Skeletal muscle tissue (tissue), 4 donors: ENCODE results near the gene RSPO1. TPM values are rescaled to one million over a fixed set of nuclear protein-coding genes. Genes with fewer than 3 reads are reported as not detected.

Experiments
- H3K27ac ChIP-seq: one replicate; pipeline ENCODE4 v1.7.0; 2013; ENCODE audit warnings: mild to moderate bottlenecking, low read depth, low read length, inconsistent platforms
- H3K27me3 ChIP-seq, 3 donors: one replicate each; pipeline ENCODE4 v1.7.0; 2013; ENCODE audit warnings: low read length in 3 of 3; ENCODE audit not compliant: control insufficient read depth in 3 of 3, insufficient read depth in 3 of 3
- H3K36me3 ChIP-seq, 3 donors: one replicate each; pipeline ENCODE4 v1.7.0; 2013; ENCODE audit warnings: low read length in 3 of 3; ENCODE audit not compliant: control insufficient read depth in 3 of 3, insufficient read depth in 3 of 3
- H3K4me1 ChIP-seq, 3 donors: one replicate each; pipeline ENCODE4 v1.7.0; 2013; ENCODE audit warnings: low read length in 3 of 3, mild to moderate bottlenecking in 3 of 3; ENCODE audit not compliant: control insufficient read depth in 3 of 3, insufficient read depth in 3 of 3
- H3K4me3 ChIP-seq, 3 donors: one replicate each; pipeline ENCODE4 v1.7.0; 2013; ENCODE audit warnings: low read length in 3 of 3
- H3K9ac ChIP-seq, 3 donors: one replicate each; pipeline ENCODE4 v1.7.0; 2013; ENCODE audit warnings: low read length in 3 of 3, mild to moderate bottlenecking in 3 of 3, moderate library complexity in 2 of 3, low read depth in 1 of 3
- H3K9me3 ChIP-seq, 3 donors: one replicate each; pipeline ENCODE4 v1.7.0; 2013; ENCODE audit warnings: low read length in 3 of 3; ENCODE audit not compliant: control insufficient read depth in 3 of 3
- total RNA-seq: library from RNA; depleted of rRNA; stranded (reverse); fragments of >200 nt; gene quantifications from one replicate; pipeline ENCODE4 v1.2.3, GENCODE V29; 2014
- donor health status: Osteomylitis.

RSPO1 gene
- total RNA-seq, 1 donor from 2014 or later, result not detected

DNA sequence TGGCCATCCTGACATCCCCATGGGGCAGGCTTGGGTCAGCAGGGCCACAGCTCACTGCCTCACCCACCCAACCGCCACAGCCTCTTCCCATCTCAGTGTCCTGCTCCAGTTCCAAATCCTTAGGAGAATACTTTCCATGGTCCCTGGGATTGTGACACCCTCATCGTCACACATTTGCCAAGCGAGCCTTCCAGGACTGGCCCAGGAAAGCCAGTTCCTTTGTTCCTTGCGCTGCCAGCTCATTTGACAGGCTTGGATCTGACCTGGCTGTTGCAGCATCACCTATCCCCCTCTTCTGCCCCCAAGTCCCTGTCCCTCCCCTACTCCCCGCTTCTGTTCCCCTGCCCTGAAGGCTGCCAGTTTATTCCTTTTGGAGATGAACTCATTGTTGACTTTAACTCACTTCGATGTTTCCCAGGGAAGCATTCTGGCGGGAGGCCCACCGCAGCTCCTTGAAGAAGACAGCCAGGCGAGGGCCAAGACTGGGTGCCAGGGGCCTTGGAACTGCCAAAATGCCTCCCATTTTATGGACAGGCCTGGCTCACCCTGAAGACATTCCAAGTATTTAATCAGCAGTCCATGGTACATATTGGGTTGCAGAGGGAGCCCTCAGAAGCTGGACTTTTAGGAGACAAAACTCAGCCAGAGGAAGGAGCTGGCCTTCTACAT is 28.8 kb downstream of the RSPO1 start:
- Histone ChIP-seq H3K27me3 (peaks cover 0 to 22% (median 20%) of the 10 kb centered on the region in 3 donors), H3K4me1 (no peaks in the 10 kb centered on the region), H3K36me3 (no peaks in the 10 kb centered on the region), H3K9ac (no peak overlapping the region), H3K9me3 (no peaks in the 10 kb centered on the region), H3K4me3 (no peak overlapping the region), H3K27ac (no peak overlapping the region)

GRCh38 chr1:37605061-37605650 is 29.5 kb downstream of the RSPO1 start:
- H3K36me3 ChIP-seq, result no peaks in the 10 kb centered on the region
- no peak overlapping the region for H3K9ac ChIP-seq
- H3K27ac ChIP-seq, result no peak overlapping the region
- H3K9me3 ChIP-seq, result no peaks in the 10 kb centered on the region
- no peak overlapping the region for H3K4me3 ChIP-seq
- H3K4me1 ChIP-seq, result no peaks in the 10 kb centered on the region
- H3K27me3 ChIP-seq, result peaks cover 0 to 22% (median 20%) of the 10 kb centered on the region in 3 donors

DNA sequence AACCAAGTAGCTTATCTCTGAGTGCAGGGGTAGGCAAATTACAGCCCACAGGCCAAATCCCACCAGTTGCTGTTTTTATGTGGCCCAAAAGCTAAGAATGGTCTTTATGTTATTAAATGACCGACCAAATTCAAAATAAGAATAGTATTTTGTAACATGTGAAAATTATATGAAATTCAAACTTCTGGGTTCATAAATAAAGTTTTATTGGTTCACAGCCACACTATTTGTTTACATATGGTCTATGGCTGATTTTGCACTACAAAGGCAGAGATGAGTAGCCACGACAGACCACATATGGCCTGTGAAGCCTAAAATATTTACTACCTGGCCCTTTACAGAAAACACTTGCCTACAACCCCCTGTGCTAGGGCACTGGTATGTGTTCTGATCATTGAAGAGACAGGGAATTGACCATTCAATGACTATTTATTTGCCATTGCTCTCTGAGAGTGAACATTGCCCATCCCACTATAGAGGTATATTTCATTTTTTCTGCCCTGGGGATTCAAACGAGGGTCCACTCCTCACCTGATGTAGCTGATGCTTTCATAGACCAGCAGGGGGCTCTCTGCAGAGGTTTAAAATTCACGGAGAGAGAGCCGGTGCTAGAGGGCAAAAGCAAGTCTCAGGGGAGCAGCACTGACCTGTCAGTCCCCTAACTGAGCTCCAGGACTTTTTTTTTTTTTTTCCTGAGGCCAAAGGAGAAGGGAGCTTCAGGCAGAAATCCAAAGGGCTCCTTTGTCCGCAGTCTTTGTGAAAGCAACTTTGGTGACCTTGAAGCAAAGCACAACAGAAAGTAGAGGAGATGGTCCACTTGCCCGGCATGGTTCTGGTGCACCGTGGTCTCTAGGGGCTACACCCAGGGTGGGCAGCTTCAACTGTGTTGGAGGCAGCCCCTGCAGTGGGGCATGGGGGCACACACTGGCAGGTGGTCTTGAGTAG is 31.7 kb downstream of the RSPO1 start:
- no peaks in the 10 kb centered on the region for H3K4me1 ChIP-seq
- no peak overlapping the region for H3K27ac ChIP-seq
- H3K4me3 ChIP-seq, result no peak overlapping the region
- H3K9ac ChIP-seq, result no peak overlapping the region
- peaks cover 0 to 22% (median 14%) of the 10 kb centered on the region in 3 donors for H3K27me3 ChIP-seq
- H3K9me3 ChIP-seq, result no peaks in the 10 kb centered on the region
- no peaks in the 10 kb centered on the region for H3K36me3 ChIP-seq

DNA sequence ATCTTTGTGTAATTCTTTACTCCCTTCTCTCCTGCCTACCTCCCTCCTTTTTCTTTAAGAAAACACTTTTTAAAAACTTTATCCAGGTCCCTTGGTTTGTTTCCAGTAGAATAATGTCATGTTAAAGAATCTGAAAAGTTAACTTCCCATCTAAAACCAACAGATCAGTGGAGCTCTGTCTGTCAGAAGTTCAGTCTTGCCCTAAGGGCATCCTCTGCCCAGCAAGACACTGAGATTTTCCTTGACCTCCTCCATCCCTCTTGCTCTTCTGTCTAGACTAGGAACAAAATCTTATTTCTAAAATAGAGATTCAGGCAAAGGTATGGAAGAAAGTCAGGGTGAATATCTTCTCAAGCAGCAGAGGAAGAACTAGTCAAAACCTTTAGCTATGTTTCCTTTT is 33.3 kb downstream of the RSPO1 start:
- peaks cover 0 to 14% (median 0%) of the 10 kb centered on the region in 3 donors for H3K27me3 ChIP-seq
- no peak overlapping the region for H3K9ac ChIP-seq
- no peak overlapping the region for H3K4me3 ChIP-seq
- H3K36me3 ChIP-seq, result no peaks in the 10 kb centered on the region
- no peak overlapping the region for H3K27ac ChIP-seq
- no peaks in the 10 kb centered on the region for H3K9me3 ChIP-seq
- H3K4me1 ChIP-seq, result peaks cover 0 to 2% (median 0%) of the 10 kb centered on the region in 3 donors

DNA sequence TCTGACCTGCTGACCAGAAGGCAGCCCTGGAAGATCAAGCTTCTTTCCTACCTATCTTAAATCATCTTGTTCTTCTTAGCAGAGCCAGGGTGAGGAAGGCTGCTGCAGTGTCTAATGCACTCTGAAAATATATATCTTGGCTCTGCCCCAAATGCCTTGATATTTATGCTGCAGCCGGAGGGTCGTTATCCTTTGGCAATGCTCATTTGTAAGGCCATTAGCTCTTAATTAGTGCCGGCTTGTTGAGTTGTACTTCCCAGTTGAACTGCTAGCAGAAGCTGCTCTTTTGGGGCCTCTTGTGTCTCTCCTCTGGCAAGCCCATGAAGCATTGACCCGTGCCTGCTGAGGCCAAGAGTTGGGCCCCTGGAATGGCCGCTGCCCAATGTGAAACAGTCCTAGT is 34.8 kb downstream of the RSPO1 start:
- H3K4me3 ChIP-seq, result no peak overlapping the region
- peaks cover 0 to 9% (median 0%) of the 10 kb centered on the region in 3 donors for H3K27me3 ChIP-seq
- H3K9ac ChIP-seq, result no peak overlapping the region
- no peaks in the 10 kb centered on the region for H3K36me3 ChIP-seq
- H3K4me1 ChIP-seq, result peaks cover 8 to 13% (median 9%) of the 10 kb centered on the region in 3 donors
- no peak overlapping the region for H3K27ac ChIP-seq
- no peaks in the 10 kb centered on the region for H3K9me3 ChIP-seq

DNA sequence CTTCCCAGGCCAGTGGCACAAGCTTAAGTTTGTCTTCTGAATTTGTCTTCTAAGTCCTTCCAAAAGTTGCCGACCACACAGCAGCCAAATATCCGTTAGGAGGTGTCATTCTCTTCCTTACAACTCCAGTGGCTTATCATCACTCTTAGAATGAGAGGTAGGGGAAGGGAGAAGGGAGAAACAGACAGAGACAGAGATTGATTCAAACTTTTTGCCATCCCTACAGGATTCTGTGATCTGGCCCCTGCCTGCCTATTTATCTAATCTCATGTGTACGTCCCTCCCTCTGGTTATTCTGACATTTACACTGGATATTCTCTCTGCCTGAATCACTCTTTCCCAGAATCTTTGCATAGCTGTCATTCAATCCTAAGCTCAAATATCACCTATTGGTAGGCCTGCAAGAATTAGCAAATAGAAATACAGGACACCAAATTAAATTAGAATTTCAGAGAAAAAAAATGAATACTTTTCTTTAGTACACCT is 38.5 kb downstream of the RSPO1 start:
- H3K36me3 ChIP-seq, result peaks cover 0 to 18% (median 18%) of the 10 kb centered on the region in 3 donors
- H3K27me3 ChIP-seq, result no peaks in the 10 kb centered on the region
- H3K4me3 ChIP-seq, result peak overlapping the region; percentile 79 to 100 (median 99)
- H3K9ac ChIP-seq, result peak overlapping the region; percentile 78 to 90 (median 85)
- peak overlapping the region; percentile 93 for H3K27ac ChIP-seq
- H3K4me1 ChIP-seq, result peaks cover 15 to 32% (median 15%) of the 10 kb centered on the region in 3 donors
- H3K9me3 ChIP-seq, result no peaks in the 10 kb centered on the region

GRCh38 chr1:37595440-37596181 is 39.1 kb downstream of the RSPO1 start, which contains the start of gene GNL2:
GNL2 (minus strand) TSS chr1:37595937; CDS start chr1:37595822, 115 bp downstream.
- Histone ChIP-seq H3K9me3 (no peaks in the 10 kb centered on the region), H3K4me3 (peak within 1 kb of the TSS; percentile 99 to 100 (median 99)), H3K27ac (peak within 1 kb of the TSS; percentile 93), H3K9ac (peak within 1 kb of the TSS; percentile 90 to 97 (median 90)), H3K4me1 (peaks cover 15 to 32% (median 15%) of the 10 kb centered on the region in 3 donors), H3K27me3 (no peaks in the 10 kb centered on the region), H3K36me3 (peaks cover 4 to 25% (median 24%) of the 10 kb centered on the region in 3 donors)

DNA sequence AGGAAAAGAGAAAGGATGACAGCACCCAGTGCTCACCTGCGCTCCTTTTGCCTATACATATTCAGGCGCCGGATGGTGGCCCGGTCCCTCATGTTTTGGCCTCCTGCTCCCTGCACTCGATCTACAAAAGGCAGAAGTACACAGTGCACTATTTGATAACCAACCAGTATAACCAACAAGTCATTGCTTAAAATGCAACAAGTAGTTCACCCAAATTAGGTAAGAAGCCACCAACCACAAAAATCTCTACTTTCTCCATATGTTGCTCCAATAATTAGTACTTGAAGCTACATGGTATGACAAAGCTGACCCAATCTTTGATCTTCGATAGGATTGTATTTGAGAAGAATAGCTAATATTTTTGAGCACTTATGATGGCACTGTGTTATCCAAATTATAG is 41.0 kb downstream of the RSPO1 start:
- no peak overlapping the region for H3K9ac ChIP-seq
- H3K27me3 ChIP-seq, result no peaks in the 10 kb centered on the region
- no peak overlapping the region for H3K4me3 ChIP-seq
- H3K9me3 ChIP-seq, result no peaks in the 10 kb centered on the region
- H3K4me1 ChIP-seq, result peaks cover 15 to 32% (median 15%) of the 10 kb centered on the region in 3 donors
- peaks cover 12 to 40% (median 36%) of the 10 kb centered on the region in 3 donors for H3K36me3 ChIP-seq
- no peak overlapping the region for H3K27ac ChIP-seq

DNA sequence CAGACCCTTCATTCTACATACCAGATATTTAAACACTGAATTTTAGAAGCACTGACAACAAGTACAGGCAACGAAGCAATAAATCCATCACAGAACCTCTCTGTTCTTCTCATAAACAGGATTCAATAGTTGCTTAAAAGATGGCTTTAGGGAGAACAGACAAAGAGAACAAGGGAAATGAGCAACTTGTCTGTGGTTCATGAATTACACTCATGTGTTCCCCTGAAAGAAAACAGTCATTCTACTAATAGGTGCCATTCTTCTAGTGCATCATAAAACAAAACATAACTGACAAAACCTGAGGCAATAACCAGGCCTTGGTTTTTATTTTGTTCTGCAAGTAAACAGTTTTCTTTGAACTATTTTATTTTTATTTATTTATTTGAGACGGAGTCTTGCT is 45.8 kb downstream of the RSPO1 start:
- Histone ChIP-seq H3K4me3 (no peak overlapping the region), H3K4me1 (peaks cover 0 to 9% (median 0%) of the 10 kb centered on the region in 3 donors), H3K9ac (no peak overlapping the region), H3K9me3 (no peaks in the 10 kb centered on the region), H3K36me3 (peaks cover 24 to 60% (median 52%) of the 10 kb centered on the region in 3 donors), H3K27me3 (no peaks in the 10 kb centered on the region), H3K27ac (no peak overlapping the region)
